ENCODE measurements around the gene WRAP53.

WRAP53 gene

DNA sequence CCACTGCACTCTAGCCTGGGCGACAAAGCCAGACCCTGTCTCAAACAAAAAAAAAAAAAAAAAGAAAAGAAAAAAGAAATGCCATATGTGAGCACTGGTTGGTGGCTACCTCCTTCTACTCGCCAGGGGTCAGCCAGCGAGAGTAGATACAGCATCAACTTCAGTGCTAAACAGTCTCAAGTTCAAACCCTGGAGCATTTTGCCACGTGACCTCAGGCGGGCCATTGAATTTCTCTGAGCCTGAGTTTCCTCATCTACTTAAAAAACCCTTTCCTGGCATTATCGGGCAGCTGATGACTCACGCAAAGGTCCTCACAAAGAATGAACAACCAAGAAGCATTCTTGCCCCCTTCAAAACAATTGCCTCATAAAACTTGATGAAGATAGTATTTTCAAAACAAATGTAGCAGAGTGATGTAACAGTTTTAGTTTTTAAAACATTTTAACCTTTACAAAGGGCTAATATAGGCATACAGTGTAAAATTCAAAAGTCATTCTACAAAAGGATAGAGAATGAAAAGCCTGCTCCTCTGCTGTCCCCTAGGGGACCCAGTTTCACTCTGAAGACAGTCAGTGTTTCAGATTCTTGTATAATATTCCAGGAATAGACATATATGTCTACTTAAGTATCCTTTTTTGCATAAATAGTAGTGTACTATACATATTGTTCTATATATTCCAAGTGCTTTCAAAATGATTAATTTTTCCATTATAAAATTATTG is 57.6 kb downstream of the WRAP53 start:
- TF ChIP-seq, protein P1, sequence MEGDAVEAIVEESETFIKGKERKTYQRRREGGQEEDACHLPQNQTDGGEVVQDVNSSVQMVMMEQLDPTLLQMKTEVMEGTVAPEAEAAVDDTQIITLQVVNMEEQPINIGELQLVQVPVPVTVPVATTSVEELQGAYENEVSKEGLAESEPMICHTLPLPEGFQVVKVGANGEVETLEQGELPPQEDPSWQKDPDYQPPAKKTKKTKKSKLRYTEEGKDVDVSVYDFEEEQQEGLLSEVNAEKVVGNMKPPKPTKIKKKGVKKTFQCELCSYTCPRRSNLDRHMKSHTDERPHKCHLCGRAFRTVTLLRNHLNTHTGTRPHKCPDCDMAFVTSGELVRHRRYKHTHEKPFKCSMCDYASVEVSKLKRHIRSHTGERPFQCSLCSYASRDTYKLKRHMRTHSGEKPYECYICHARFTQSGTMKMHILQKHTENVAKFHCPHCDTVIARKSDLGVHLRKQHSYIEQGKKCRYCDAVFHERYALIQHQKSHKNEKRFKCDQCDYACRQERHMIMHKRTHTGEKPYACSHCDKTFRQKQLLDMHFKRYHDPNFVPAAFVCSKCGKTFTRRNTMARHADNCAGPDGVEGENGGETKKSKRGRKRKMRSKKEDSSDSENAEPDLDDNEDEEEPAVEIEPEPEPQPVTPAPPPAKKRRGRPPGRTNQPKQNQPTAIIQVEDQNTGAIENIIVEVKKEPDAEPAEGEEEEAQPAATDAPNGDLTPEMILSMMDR (IDR thresholded peaks at IDR 0.05) = 0 out of 2 replicates have a peak, but pooled peaks have one; percentile 14

DNA sequence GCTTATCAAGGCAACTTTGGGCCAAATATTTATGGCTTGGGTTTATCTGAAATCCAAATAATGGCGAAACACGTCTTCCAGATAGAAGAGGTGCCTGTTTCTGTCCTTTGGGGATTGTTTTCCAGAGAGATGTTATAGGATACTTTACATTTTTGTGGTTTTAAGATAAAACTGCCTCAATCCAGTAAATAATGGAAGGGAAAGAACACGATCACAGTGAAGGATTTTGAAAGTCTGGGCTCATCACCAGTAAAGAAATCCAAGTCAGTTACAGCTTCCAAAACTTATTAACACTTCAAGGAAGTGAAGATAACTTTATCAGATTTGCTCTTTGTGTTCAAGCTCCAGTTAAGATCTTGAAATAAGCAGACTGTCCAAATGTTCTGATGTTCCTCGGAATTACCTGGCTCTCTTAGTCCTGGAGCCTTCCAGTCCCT is 59.4 kb downstream of the WRAP53 start:
- TF ChIP-seq, protein P1 (IDR thresholded peaks at IDR 0.05) = no peak

DNA sequence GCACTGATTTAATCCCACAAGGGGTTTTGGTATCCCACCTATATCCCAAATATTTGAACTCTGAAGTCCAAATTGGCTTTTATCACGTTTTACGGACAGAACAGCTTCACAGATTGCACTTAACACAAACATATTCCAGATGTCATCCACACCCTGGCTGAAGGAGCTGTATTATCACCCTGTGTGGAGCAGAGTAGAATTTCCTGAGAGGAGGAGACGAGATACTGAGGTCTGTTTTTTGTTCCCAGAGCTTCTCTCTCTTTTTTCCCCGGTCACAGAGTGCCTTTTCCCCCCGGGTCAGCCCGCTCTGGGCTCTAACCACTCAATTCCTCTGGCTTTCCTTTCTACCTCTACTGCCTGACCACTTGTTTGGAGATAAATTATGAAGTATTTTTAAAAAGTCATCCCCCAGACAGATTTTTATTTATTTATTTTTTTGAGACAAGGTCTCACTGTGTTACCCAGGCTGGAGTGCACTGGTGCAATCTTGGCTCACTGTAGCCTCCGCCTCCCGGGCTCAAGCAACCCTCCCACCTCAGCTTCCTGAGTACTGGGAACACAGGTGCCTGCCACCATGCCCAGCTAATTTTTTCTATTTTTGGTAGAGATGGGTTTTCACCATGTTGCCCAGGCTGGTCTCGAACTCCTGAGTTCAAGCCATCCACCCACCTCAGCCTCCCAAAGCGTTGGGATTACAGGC is 59.9 kb downstream of the WRAP53 start:
- TF ChIP-seq, protein P1 (IDR thresholded peaks at IDR 0.05) = no peak

DNA sequence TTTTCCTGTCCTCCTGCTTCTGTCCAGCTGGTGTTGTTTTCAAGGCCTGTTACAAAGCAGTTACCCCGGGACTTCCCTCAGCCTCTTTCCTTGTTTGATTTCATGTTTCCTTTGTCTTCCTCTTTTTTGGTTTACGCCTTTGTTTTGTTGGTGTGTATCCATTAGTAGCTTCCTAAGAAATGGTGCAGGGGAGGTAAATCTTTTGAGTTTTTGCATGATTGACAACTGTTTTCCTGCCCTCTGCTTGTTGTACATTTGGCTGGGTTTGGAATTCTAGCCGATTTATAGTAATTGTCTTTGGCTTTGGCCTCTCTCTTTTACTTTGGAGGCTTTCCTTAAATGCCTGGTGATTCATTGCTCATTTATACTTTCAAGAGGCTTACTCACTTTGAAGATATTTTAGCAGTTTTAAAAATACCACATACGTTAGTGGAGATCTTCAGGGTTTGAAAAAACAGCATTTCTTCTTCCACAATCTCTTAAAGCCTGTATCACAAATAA is 62.1 kb downstream of the WRAP53 start:
- TF ChIP-seq, protein P1 (IDR thresholded peaks at IDR 0.05) = no peak

Data from LNCAP (cell line).